ENCODE data around the gene ALKBH3.

Gene ALKBH3

DNA sequence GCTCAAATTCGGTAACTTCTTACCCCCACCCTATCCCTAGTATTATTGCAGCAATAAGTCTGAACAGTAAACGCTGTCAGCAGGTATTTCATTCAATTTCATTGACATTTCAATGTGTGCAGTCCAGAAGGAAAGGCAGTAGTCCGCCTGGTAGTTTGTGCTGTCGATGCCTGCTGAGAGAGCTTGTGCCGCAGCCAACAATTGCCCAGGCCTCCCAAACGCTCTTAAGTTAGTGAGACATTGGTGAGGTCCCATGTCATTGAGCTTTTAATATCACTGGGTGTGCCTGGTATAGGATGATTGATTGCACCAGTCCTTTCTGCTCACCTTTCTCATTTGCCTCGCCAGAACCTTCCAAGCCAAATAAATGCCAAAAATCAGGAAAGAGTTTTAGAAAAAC lies 28.1 kb downstream of the ALKBH3 start:
- no peaks in the 10 kb centered on the region for H3K9me3 ChIP-seq (ENCODE audit: insufficient read depth, low read depth, low read length)
- 0 out of 2 replicates have a peak, but pooled peaks cover 3% of the 10 kb centered on the region for H3K4me1 ChIP-seq (ENCODE audit: insufficient read depth, low read length)
- WGBS, result 90% methylated on average over 7 of the region's 7 CpGs
- H3K36me3 ChIP-seq (ENCODE audit: insufficient read depth, low read length), result 0 out of 2 replicates have a peak, but pooled peaks cover 4% of the 10 kb centered on the region
- no peak overlapping the region for H3K27ac ChIP-seq (ENCODE audit: low read depth, low read length)
- H3K27me3 ChIP-seq (ENCODE audit: insufficient read depth, low read length), result no peaks in the 10 kb centered on the region
- H3K9ac ChIP-seq (ENCODE audit: low read depth, low read length), result no peak overlapping the region
- no peak overlapping the region for H3K4me3 ChIP-seq (ENCODE audit: low read length)

DNA sequence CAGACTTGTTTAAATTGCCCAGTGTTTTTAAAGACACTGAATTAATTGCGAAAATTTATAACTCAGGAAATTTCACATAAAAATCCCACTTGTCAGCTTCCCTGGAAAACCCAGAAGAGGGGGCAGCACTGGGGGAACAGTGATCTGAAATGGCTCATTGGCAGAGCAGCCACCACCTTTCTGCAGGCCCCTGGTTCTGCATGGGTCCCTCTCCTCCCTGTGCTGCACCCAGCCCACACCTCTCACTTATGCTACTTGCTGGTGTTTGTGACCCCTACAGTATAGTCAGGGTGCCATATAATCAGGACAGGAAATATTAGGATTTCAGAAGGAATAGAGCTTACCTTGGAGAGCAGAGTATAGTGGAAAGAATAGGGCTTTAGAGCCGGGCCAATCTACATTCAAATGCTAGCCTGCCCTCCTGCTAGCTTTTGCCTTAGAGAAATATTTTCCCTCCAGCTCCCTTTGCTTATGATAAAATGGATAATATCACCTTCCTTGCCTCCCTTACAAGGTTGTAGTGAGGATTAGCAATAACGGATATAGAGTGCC lies 33.3 kb downstream of the ALKBH3 start:
- H3K36me3 ChIP-seq (ENCODE audit: insufficient read depth, low read length), result peaks cover under 1% of the 10 kb centered on the region
- WGBS, result 70% methylated on average over 3 of the region's 3 CpGs
- H3K9ac ChIP-seq (ENCODE audit: low read depth, low read length), result no peak overlapping the region
- H3K27ac ChIP-seq (ENCODE audit: low read depth, low read length), result peak overlapping the region; percentile 20; the same call in 1 of the 2 replicates
- no peaks in the 10 kb centered on the region for H3K9me3 ChIP-seq (ENCODE audit: insufficient read depth, low read depth, low read length)
- H3K4me3 ChIP-seq (ENCODE audit: low read length), result no peak overlapping the region
- H3K27me3 ChIP-seq (ENCODE audit: insufficient read depth, low read length), result no peaks in the 10 kb centered on the region
- peaks cover 9% of the 10 kb centered on the region; the same call in 1 of the 2 replicates for H3K4me1 ChIP-seq (ENCODE audit: insufficient read depth, low read length)

DNA sequence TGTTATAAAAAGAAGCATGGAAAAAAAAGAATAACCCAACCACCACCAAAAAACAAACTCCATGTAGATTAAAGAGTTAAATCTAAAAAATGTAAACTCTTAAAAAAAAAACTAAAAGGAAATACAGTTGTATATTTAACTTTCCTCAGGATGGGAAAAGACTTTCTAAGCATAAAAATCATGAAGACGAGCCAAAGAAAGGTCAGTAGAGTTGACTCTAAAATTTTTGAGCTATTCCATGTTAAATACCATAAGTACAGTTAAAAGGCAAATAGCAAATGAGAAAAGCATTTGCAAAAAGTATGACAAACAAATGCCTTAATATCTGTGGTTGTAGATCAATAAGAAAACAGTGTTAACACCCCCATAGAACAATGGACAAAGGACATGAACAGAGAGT lies 33.8 kb downstream of the ALKBH3 start:
- Histone ChIP-seq H3K4me3 (ENCODE audit: low read length) (no peak overlapping the region), H3K27me3 (ENCODE audit: insufficient read depth, low read length) (no peaks in the 10 kb centered on the region), H3K4me1 (ENCODE audit: insufficient read depth, low read length) (peaks cover 9% of the 10 kb centered on the region; the same call in 1 of the 2 replicates), H3K36me3 (ENCODE audit: insufficient read depth, low read length) (peaks cover 7% of the 10 kb centered on the region), H3K9ac (ENCODE audit: low read depth, low read length) (no peak overlapping the region), H3K9me3 (ENCODE audit: insufficient read depth, low read depth, low read length) (no peaks in the 10 kb centered on the region), H3K27ac (ENCODE audit: low read depth, low read length) (0 out of 2 replicates have a peak overlapping the region, but pooled peaks have one; percentile 20)
- WGBS, result 83% methylated on average over 1 of the region's 1 CpG

DNA sequence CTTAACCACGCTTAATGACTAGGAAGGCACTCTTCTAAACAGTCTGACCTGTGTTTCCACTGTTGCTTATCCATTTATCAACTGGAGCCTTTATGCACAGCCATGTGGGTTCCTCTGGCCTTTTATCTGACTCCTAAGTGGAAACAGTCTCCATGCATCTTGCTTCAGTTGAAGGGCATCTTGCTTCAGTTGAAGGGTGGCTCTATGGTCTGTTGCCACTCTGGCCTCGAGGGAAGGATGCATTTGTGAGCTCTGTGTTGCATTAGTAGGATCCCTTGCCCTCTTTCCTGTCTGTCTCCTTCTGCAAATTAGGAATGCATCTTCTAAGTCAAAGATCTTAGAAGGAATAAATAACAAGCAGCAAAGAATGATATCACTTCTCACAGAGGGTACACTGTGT lies 36.0 kb downstream of the ALKBH3 start:
- WGBS, result 99% methylated on average over 2 of the region's 2 CpGs
- Histone ChIP-seq H3K9me3 (ENCODE audit: insufficient read depth, low read depth, low read length) (no peaks in the 10 kb centered on the region), H3K4me3 (ENCODE audit: low read length) (no peak overlapping the region), H3K27ac (ENCODE audit: low read depth, low read length) (no peak overlapping the region), H3K4me1 (ENCODE audit: insufficient read depth, low read length) (peaks cover 17% of the 10 kb centered on the region), H3K9ac (ENCODE audit: low read depth, low read length) (no peak overlapping the region), H3K36me3 (ENCODE audit: insufficient read depth, low read length) (peaks cover 15% of the 10 kb centered on the region), H3K27me3 (ENCODE audit: insufficient read depth, low read length) (no peaks in the 10 kb centered on the region)

DNA sequence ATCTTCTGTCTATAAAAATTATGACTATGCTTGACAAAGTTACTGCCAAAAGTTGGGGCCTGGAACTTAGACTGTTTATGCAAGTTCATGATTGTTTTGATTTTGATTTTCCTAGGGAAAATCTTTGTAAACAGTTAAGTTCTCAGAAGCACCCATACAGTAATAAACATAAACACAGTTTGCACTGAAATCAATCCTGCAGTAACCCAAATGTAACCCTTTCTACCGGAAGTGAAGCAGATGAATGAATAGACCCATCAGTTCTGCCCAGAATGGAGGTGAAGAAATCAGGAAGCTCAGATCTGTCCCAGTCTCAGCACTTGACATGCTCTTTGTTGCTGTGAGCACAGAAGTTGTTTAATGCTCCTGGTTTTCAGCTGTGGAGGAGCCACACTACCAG lies 37.2 kb downstream of the ALKBH3 start:
- Histone ChIP-seq H3K9ac (ENCODE audit: low read depth, low read length) (no peak overlapping the region), H3K4me1 (ENCODE audit: insufficient read depth, low read length) (peaks cover 20% of the 10 kb centered on the region), H3K36me3 (ENCODE audit: insufficient read depth, low read length) (peaks cover 15% of the 10 kb centered on the region), H3K9me3 (ENCODE audit: insufficient read depth, low read depth, low read length) (no peaks in the 10 kb centered on the region), H3K4me3 (ENCODE audit: low read length) (no peak overlapping the region), H3K27ac (ENCODE audit: low read depth, low read length) (no peak overlapping the region), H3K27me3 (ENCODE audit: insufficient read depth, low read length) (no peaks in the 10 kb centered on the region)
- WGBS, result 96% methylated on average over 1 of the region's 1 CpG

DNA sequence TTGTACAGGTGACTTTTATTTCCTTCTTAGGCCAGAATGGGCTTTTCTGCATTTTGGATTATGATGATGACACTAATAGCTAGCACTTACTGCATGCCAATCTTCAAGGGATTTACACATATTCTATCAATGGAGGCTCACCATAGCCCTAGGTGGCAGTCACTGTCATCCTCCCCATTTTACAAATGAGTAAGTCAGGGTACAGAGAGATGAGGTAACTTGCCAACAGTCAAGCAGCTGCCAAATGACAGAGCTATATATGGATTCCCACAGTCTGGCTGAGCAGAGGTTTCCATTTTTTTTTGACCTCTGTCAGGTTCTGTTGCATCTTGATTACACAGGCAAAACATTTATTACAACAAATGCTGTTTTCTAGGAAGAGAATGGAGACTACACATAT lies 38.0 kb downstream of the ALKBH3 start:
- Histone ChIP-seq H3K4me3 (ENCODE audit: low read length) (no peak overlapping the region), H3K9me3 (ENCODE audit: insufficient read depth, low read depth, low read length) (no peaks in the 10 kb centered on the region), H3K27ac (ENCODE audit: low read depth, low read length) (no peak overlapping the region), H3K9ac (ENCODE audit: low read depth, low read length) (no peak overlapping the region), H3K4me1 (ENCODE audit: insufficient read depth, low read length) (peaks cover 25% of the 10 kb centered on the region), H3K27me3 (ENCODE audit: insufficient read depth, low read length) (no peaks in the 10 kb centered on the region), H3K36me3 (ENCODE audit: insufficient read depth, low read length) (peaks cover 15% of the 10 kb centered on the region)

DNA sequence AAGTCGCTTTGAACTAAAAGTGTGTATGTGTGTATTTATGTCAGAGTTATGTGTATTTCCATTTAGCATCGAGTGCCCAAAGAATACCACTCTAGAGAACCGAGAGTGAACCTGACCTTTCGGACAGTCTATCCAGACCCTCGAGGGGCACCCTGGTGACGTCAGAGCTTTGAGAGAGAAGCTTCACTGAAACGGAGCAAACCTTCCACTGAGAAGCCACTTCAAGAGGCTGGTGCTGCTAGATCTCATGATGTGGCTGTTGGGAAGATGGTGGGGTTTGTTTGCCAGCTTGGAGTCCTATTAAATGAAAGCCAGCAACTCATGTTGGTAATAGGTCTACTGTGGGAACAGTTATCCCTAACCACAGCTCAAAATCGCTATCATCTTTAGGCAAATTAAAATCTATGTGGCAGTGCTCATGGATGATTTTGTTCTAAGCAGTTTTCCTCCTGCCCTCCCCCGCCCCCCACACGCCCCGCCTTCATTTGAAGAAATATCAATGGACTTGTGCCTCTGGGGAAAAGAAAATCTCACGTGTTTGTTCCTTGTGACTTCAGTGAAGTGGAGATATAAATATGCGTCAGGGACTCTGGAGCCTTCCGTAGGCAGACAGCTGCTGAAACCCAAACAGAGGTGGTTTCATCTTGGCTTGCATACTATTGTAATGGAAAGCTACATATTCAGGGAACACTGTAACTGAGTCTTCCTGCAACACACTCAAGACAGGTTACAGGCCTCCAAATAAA lies 39.4 kb downstream of the ALKBH3 start:
- Histone ChIP-seq H3K27ac (ENCODE audit: low read depth, low read length) (peak overlapping the region; percentile 48; the same call in 1 of the 2 replicates), H3K9ac (ENCODE audit: low read depth, low read length) (no peak overlapping the region), H3K36me3 (ENCODE audit: insufficient read depth, low read length) (peaks cover 15% of the 10 kb centered on the region), H3K4me3 (ENCODE audit: low read length) (no peak overlapping the region), H3K4me1 (ENCODE audit: insufficient read depth, low read length) (peaks cover 28% of the 10 kb centered on the region), H3K27me3 (ENCODE audit: insufficient read depth, low read length) (no peaks in the 10 kb centered on the region), H3K9me3 (ENCODE audit: insufficient read depth, low read depth, low read length) (no peaks in the 10 kb centered on the region)
- 90% methylated on average over 13 of the region's 14 CpGs for WGBS

DNA sequence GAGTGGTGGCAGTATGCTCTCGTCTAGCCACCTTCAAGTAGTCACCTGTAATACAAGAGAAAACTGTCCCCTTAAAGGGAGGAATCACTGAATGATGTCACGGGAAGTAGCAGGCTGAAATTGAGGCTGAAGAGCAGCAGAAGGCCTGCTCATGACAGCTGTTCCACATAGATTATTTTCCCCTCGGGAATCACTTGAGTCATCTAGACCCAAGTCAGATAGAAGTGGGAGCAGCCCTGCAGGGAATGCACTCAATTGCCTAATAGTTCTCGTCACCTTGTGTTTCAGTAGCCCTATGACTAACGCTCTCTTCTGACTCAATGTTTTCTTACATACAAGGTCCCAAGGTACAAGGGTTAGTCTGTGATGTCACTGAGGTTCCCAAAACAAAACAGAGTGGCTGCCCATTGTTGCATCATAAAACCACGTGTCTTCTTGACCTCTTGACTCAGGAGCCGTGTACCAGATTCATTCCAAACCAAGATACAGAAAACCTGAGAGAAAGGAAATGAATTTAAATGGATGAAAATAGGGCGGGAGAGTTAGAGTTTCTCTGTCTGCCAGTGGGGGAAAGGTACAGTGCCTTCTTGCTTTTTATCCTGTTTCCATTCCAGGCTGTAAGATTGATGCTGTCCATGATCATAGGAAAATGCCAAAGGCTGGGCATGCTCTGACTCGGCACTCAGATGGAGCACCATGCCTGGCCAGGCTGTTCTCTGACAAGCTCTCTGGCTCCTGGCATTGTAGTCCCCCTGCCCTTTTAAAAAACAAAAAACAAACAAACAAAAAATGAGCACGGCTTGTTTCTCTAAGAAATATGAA lies 40.2 kb downstream of the ALKBH3 start:
- WGBS, result 86% methylated on average over 10 of the region's 10 CpGs
- H3K9me3 ChIP-seq (ENCODE audit: insufficient read depth, low read depth, low read length), result no peaks in the 10 kb centered on the region
- H3K4me3 ChIP-seq (ENCODE audit: low read length), result no peak overlapping the region
- H3K27me3 ChIP-seq (ENCODE audit: insufficient read depth, low read length), result no peaks in the 10 kb centered on the region
- H3K27ac ChIP-seq (ENCODE audit: low read depth, low read length), result 0 out of 2 replicates have a peak overlapping the region, but pooled peaks have one; percentile 48
- H3K9ac ChIP-seq (ENCODE audit: low read depth, low read length), result no peak overlapping the region
- H3K36me3 ChIP-seq (ENCODE audit: insufficient read depth, low read length), result peaks cover 15% of the 10 kb centered on the region
- H3K4me1 ChIP-seq (ENCODE audit: insufficient read depth, low read length), result peaks cover 33% of the 10 kb centered on the region

DNA sequence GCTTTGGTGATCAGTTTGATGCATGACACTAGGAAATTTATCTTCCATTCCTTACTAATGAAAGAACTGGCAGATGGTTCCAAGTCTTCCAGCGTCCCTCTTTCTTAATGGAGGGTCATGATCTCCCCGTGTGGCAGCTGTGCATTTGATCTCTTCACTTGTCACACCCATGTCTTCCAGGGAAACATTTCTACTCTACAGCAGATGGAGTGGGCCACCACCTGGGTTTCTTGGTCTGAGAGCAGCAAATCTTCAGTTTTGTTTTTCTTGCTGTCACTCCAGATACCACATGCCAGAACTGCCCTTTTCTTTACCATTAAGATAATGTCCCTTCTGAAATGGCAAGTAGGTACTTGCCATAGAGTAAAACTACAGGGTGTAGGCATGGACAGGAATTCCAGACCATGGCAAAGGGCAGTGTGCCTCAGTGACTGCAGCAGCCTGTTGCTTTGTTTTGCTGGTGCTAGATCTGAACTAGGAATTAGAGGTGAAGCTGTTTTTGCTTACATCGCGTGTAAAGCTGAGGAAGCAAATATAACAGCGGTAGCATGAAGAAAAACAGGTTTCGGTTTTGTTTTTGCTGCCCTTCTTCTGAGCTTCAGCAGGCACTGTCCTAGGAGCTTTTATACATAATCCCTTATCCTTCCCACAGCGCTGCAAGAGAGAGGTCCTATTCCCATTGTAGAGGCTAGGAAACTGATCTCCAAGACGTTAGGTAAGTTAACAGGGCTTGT lies 41.1 kb downstream of the ALKBH3 start:
- WGBS, result 91% methylated on average over 8 of the region's 8 CpGs
- peaks cover 15% of the 10 kb centered on the region for H3K36me3 ChIP-seq (ENCODE audit: insufficient read depth, low read length)
- H3K27me3 ChIP-seq (ENCODE audit: insufficient read depth, low read length), result no peaks in the 10 kb centered on the region
- H3K9ac ChIP-seq (ENCODE audit: low read depth, low read length), result no peak overlapping the region
- peaks cover 33% of the 10 kb centered on the region for H3K4me1 ChIP-seq (ENCODE audit: insufficient read depth, low read length)
- H3K4me3 ChIP-seq (ENCODE audit: low read length), result no peak overlapping the region
- no peak overlapping the region for H3K27ac ChIP-seq (ENCODE audit: low read depth, low read length)
- H3K9me3 ChIP-seq (ENCODE audit: insufficient read depth, low read depth, low read length), result no peaks in the 10 kb centered on the region

DNA sequence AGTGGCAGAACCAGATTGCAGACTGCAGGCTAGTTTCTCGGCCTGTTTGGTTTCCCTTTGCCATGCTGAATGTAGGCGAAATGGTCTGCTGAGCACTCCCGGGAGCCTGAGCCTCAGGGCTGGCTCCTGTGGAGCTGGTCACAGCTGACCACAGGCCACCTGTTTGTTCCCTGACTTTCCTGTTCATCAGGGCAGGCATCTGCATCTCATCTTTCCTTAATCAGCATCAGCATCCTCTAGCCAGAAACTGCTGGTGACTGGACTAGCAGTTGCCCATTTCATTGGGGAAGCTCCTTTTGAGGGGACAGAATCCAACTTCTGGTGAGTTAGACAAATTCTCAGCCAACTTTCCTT lies 41.6 kb downstream of the ALKBH3 start:
- H3K27ac ChIP-seq (ENCODE audit: low read depth, low read length), result no peak overlapping the region
- H3K9ac ChIP-seq (ENCODE audit: low read depth, low read length), result no peak overlapping the region
- H3K4me3 ChIP-seq (ENCODE audit: low read length), result no peak overlapping the region
- no peaks in the 10 kb centered on the region for H3K27me3 ChIP-seq (ENCODE audit: insufficient read depth, low read length)
- H3K4me1 ChIP-seq (ENCODE audit: insufficient read depth, low read length), result peaks cover 38% of the 10 kb centered on the region
- H3K36me3 ChIP-seq (ENCODE audit: insufficient read depth, low read length), result peaks cover 15% of the 10 kb centered on the region
- no peaks in the 10 kb centered on the region for H3K9me3 ChIP-seq (ENCODE audit: insufficient read depth, low read depth, low read length)
- 83% methylated on average over 3 of the region's 3 CpGs for WGBS
